HG03469 (cell line): ENCODE data around the gene RBFOX1.

ENCODE experiments used
- ATAC-seq: cut with Tn5 transposase; IDR thresholded peaks from one replicate; pipeline ENCODE4 v1.9.1; 2021; ENCODE audit warnings: mild to moderate bottlenecking, moderate library complexity, moderate number of reproducible peaks; ENCODE audit not compliant: unreplicated experiment

The RBFOX1 gene

GRCh38 chr16:7332611-7333010 is at the start of gene RBFOX1:
Gene RBFOX1 (plus strand): TSS chr16:7332845.
- ATAC-seq, result no peak

- no peak for ATAC-seq
Measured at GRCh38 chr16:7284780-7285179, 47.9 kb upstream of the RBFOX1 start.

GRCh38 chr16:7285520-7285919 is 47.1 kb upstream of the RBFOX1 start:
- no peak for ATAC-seq

GRCh38 chr16:7289299-7289698 is 43.3 kb upstream of the RBFOX1 start:
- no peak for ATAC-seq

- ATAC-seq, result no peak
Measured at GRCh38 chr16:7290682-7291081, 42.0 kb upstream of the RBFOX1 start.

GRCh38 chr16:7294020-7294419 is 38.6 kb upstream of the RBFOX1 start:
- no peak for ATAC-seq

GRCh38 chr16:7303052-7303610 is 29.5 kb upstream of the RBFOX1 start:
- no peak for ATAC-seq

GRCh38 chr16:7303660-7304200 is 28.9 kb upstream of the RBFOX1 start:
- no peak for ATAC-seq

- ATAC-seq, result no peak
Measured at GRCh38 chr16:7304279-7304678, 28.4 kb upstream of the RBFOX1 start.

- no peak for ATAC-seq
Measured at GRCh38 chr16:7304958-7305357, 27.7 kb upstream of the RBFOX1 start.

GRCh38 chr16:7313170-7313569 is 19.5 kb upstream of the RBFOX1 start:
- no peak for ATAC-seq

GRCh38 chr16:7314163-7314562 is 18.5 kb upstream of the RBFOX1 start:
- no peak for ATAC-seq

- no peak for ATAC-seq
Measured at GRCh38 chr16:7315813-7316212, 16.8 kb upstream of the RBFOX1 start.

GRCh38 chr16:7316281-7316888 is 16.3 kb upstream of the RBFOX1 start:
- no peak for ATAC-seq

- no peak for ATAC-seq
Measured at GRCh38 chr16:7317982-7318381, 14.7 kb upstream of the RBFOX1 start.

GRCh38 chr16:7318686-7319085 is 14.0 kb upstream of the RBFOX1 start:
- no peak for ATAC-seq

GRCh38 chr16:7319514-7319913 is 13.1 kb upstream of the RBFOX1 start:
- no peak for ATAC-seq

- no peak for ATAC-seq
Measured at GRCh38 chr16:7321661-7322060, 11.0 kb upstream of the RBFOX1 start.

- no peak for ATAC-seq
Measured at GRCh38 chr16:7324321-7324720, 8.3 kb upstream of the RBFOX1 start.

- no peak for ATAC-seq
Measured at GRCh38 chr16:7325834-7326233, 6.8 kb upstream of the RBFOX1 start.

- ATAC-seq, result no peak
Measured at GRCh38 chr16:7330709-7331108, 1.9 kb upstream of the RBFOX1 start.

- ATAC-seq, result no peak
Measured at GRCh38 chr16:7331997-7332396, 648 bp upstream of the RBFOX1 start.
